ENCODE results near the gene SPTBN4.

SPTBN4 gene

DNA sequence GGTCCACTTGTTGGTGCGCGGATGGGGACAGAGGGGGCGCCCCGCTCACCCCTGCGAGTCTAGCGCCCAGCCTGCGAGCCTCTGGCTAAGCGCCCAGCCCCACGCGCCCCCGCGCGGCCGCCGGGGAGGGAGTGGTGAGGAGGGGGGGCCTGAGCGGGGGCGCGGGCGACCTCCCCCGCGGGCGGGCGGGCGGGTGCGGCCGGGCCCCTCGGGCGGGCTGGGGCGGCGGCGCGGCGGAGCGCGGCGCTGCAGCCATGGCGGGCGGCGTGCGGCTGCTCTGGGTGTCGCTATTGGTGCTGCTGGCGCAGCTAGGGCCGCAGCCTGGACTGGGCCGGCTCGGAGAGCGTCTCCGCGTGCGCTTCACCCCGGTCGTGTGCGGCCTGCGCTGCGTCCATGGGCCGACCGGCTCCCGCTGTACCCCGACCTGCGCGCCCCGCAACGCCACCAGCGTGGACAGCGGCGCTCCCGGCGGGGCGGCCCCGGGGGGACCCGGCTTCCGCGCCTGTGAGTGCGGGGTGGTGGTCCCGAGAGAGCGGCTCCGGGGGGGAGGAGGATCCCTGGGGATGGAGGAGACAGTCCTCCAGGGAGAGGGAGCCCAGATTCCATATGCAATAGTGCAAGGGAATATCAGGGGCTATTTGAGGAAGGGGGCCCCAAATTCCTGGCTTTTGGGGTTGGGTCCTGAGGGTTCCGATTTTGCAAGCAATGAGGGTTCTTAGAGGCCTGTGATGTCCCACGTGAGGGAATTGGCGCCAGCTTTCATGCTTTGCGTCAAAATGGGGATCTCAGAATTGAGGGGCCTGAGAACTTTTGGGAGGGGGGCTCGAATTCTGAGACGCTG lies 134.6 kb downstream of the SPTBN4 start, which contains the start of gene LTBP4:
Gene LTBP4, plus strand, starts transcription at position 236 of the 841 bp plus-strand sequence. Its CDS starts 19 bp downstream, at position 255.
- TF ChIP-seq, protein P1, sequence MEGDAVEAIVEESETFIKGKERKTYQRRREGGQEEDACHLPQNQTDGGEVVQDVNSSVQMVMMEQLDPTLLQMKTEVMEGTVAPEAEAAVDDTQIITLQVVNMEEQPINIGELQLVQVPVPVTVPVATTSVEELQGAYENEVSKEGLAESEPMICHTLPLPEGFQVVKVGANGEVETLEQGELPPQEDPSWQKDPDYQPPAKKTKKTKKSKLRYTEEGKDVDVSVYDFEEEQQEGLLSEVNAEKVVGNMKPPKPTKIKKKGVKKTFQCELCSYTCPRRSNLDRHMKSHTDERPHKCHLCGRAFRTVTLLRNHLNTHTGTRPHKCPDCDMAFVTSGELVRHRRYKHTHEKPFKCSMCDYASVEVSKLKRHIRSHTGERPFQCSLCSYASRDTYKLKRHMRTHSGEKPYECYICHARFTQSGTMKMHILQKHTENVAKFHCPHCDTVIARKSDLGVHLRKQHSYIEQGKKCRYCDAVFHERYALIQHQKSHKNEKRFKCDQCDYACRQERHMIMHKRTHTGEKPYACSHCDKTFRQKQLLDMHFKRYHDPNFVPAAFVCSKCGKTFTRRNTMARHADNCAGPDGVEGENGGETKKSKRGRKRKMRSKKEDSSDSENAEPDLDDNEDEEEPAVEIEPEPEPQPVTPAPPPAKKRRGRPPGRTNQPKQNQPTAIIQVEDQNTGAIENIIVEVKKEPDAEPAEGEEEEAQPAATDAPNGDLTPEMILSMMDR (IDR thresholded peaks at IDR 0.05): peak; percentile 42

DNA sequence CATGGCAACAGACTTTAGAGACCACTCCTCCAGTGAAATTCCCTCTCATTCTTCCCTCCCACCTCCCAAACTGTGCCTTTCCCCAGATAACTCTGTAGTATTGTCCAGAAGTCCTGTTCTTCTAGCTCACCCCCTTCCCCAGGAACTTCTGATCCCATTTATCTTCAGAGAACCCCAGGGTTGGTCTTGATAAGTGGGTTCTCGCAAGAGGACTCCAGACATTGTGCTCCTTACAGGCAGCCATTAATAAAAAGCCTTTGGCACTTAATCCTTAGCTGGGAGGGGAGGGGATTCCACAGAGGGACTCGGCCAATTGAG lies 136.2 kb downstream of the SPTBN4 start:
- TF ChIP-seq, protein P1 (IDR thresholded peaks at IDR 0.05): no peak

DNA sequence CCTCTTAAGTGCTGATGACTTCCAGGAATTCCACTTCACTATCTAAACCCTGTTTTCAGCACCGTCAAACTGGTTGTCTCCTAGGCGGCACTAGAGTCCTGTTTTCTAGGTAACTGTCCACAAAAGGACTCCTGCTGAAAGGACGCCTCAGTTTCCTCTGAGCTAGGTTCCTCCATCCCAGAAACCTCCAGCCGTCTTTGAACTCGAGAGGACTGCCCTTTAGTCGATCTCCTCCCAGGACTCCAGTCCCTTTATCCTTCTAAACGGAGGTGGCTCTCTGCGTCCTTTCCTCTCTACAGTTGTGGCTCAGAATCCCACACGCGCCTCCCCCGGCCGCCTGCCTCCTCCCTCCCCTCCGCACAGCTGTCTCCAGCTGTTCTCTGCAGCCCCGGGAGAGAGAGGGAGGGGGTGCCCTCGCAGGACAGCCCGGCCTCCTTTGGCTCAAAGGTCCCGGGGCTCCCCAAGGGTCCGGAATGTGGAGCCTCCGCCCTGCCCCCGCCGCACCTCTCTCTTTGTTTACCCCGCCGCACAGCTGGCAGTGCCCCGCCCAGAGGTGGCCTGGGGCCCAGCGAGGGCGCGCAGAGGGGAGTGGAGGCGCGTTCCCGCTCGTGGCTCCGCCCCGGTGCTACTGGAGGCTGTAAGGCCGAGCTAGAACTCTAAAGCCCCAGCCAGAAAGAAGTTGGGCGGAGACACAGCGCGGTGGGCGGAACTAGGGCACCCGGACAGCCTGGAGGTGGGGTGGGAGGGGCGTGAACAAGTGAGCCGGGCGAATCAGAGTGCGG lies 136.8 kb downstream of the SPTBN4 start:
- TF ChIP-seq, protein P1 (IDR thresholded peaks at IDR 0.05): no peak

DNA sequence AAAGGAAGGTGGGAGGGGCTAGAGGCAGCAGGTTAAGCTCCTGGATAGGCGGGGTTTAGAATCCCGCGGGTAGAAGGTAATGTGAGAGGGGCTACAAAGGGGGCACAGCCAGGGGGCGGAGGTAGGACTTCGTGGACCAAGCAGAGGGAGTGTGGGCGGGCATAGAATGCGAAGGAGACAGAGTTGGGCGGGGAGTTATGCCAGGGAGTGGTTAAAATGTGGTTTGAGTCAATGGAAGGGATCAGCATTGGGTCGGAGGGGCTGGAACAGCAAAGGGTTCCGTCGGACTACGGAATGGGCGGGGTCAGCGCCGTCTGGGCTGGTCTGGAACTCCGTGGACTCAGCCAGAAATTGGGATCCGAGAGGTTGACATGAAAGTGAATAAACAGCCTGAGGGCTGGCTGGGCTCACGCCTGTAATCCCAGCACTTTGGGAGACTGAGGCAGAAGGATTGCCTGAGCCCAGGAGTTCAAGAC lies 137.4 kb downstream of the SPTBN4 start:
- TF ChIP-seq, protein P1 (IDR thresholded peaks at IDR 0.05): no peak

DNA sequence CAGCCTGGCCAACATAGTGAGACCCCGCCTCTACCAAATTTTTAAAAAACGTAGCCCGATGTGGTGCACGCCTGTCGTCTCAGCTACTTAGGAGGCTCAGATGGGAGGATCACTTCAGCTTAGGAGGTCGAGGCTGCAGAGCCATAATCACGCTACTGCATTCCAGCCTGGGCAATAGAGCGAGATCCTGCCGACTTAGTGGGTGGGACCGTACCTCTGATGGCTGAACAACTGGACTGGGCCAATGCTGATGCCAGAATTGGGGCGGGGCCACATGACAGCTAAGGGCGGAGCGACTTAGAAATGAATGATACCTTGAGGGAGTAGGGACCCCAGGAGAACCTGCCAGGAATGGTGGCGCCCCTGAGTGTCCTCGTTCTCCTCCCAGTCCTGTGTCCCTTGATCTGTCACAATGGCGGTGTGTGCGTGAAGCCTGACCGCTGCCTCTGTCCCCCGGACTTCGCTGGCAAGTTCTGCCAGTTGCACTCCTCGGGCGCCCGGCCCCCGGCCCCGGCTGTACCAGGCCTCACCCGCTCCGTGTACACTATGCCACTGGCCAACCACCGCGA lies 137.9 kb downstream of the SPTBN4 start:
- TF ChIP-seq, protein P1 (IDR thresholded peaks at IDR 0.05): no peak

DNA sequence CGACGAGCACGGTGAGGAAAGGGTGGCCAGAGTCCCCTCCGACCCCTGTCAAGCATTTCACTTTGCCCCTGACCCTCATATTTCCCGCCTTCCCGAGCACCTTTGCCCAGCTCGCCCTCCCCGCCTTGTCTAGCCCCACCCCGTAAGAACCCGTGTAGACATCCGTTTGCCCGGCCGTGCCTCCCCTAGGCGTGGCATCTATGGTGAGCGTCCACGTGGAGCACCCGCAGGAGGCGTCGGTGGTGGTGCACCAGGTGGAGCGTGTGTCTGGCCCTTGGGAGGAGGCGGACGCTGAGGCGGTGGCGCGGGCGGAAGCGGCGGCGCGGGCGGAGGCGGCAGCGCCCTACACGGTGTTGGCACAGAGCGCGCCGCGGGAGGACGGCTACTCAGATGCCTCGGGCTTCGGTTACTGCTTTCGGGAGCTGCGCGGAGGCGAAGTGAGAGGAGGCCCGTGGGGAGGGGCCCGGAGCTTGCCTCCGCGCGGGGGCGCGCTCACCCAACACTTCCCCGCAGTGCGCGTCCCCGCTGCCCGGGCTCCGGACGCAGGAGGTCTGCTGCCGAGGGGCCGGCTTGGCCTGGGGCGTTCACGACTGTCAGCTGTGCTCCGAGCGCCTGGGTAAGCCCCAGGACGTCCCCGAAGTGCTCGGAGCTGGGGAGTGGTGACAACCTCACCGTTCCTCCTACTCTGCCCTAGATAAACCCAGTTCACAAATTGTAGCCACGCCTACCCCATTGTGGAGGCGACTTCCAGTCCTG lies 138.6 kb downstream of the SPTBN4 start:
- TF ChIP-seq, protein P1 (IDR thresholded peaks at IDR 0.05): peak; percentile 46

All from LNCAP (cell line).